A673 (cell line): ENCODE measurements around the gene KANSL1.

ENCODE experiments used
- EZH2 ChIP-seq: fragments of 200-600 bp; sonication (generic); IDR thresholded peaks from 2 replicates; pipeline ENCODE4 v1.6.1; 2017; ENCODE audit warnings: borderline replicate concordance, low read depth, mild to moderate bottlenecking, mixed read lengths, antibody characterized with exemption, low read length; ENCODE audit not compliant: poor library complexity, severe bottlenecking
- TF ChIP-seq, protein P1 (sequence below): fragments of 300-800, 200-600 bp; sonication (generic); conservative IDR thresholded peaks from 2 replicates; pipeline ENCODE4 v1.5.1; 2017; ENCODE audit warnings: low read depth, mild to moderate bottlenecking, antibody characterized with exemption, low read length, moderate library complexity, mixed read lengths

DNA sequence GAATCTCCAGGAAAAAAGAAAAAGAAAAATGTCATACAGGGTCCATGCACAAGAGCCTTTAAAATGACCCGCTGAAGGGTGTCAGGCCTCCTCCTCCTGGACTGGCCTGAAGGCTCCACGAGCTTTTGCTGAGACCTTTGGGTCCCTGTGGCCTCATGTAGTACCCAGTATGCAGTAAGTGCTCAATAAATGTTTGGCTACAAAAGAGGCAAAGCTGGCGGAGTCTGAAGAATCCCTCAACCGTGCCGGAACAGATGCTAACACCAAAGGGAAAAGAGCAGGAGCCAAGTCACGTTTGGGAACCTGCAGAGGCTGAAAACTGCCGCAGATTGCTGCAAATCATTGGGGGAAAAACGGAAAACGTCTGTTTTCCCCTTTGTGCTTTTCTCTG, 193.3 kb downstream of the KANSL1 start:
- TF ChIP-seq, protein P1, sequence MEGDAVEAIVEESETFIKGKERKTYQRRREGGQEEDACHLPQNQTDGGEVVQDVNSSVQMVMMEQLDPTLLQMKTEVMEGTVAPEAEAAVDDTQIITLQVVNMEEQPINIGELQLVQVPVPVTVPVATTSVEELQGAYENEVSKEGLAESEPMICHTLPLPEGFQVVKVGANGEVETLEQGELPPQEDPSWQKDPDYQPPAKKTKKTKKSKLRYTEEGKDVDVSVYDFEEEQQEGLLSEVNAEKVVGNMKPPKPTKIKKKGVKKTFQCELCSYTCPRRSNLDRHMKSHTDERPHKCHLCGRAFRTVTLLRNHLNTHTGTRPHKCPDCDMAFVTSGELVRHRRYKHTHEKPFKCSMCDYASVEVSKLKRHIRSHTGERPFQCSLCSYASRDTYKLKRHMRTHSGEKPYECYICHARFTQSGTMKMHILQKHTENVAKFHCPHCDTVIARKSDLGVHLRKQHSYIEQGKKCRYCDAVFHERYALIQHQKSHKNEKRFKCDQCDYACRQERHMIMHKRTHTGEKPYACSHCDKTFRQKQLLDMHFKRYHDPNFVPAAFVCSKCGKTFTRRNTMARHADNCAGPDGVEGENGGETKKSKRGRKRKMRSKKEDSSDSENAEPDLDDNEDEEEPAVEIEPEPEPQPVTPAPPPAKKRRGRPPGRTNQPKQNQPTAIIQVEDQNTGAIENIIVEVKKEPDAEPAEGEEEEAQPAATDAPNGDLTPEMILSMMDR = no peak
- no peak for TF ChIP-seq EZH2
